NCI-H2227 treated with DMSO at 0.1 percent for 48 hours (cell line): ENCODE data around the gene PRR29.
"Not testable (repeated sequence)": the region's sequence is repeated elsewhere in the genome, so short reads cannot be mapped to it uniquely, and the experiment has no call there.

Experiments
- DNase-seq: peaks from one replicate; lab custom pipeline; 2025; lab: John Stamatoyannopoulos, UW

PRR29 gene

DNA sequence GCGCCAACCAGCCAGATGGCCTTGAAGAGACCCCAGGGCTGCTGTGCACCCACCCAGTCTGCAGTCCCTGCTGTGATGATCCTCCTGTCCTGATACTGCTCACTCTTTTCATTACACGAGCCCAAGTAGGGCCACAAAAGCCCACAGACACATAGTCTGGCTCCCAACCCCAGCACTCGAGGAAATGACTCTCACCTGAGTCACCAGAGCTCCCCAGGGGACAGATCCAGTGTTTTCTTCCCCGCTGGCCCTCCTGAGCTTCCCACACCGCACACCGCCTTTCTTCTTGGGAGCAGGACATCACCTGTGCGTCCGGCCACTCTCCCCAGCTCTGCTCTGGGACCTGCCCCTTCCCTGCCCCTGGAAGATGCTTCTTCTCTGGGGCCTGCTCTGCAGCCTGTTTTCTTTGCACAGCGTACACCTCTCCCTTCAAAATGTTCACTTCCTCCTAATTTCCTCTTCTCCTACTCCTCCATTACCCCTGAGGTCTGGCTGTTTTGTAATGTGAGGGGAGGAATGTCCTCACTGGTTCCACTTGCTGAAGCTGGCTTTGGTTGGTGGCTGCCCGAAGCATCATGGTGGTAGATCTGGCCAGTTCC lies 23.5 kb upstream of the PRR29 start:
- DNase-seq: no peak

- DNase-seq: no peak
These were observed 22.5 kb upstream of the PRR29 start for GRCh38 chr17:63975541-63976092.

DNA sequence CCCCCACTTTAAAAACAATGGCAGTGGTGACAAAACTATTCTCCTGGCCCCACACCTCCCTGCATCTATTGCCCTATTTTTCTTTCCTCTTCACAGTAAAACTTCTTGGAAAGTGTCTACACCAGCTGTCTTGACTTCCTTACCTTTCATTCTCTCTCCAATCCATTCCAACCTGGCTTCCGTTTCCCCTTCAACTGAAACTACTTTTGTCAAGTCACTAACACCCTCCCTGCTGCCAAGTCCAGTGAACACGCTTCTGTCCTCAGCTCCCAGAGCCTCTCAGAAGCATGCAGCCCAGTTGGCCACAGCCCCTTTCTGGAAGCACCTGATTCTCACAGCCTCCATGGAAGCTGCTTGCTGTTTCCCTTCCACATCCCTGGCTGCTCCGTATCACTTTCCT lies 21.4 kb upstream of the PRR29 start:
- no peak for DNase-seq

DNA sequence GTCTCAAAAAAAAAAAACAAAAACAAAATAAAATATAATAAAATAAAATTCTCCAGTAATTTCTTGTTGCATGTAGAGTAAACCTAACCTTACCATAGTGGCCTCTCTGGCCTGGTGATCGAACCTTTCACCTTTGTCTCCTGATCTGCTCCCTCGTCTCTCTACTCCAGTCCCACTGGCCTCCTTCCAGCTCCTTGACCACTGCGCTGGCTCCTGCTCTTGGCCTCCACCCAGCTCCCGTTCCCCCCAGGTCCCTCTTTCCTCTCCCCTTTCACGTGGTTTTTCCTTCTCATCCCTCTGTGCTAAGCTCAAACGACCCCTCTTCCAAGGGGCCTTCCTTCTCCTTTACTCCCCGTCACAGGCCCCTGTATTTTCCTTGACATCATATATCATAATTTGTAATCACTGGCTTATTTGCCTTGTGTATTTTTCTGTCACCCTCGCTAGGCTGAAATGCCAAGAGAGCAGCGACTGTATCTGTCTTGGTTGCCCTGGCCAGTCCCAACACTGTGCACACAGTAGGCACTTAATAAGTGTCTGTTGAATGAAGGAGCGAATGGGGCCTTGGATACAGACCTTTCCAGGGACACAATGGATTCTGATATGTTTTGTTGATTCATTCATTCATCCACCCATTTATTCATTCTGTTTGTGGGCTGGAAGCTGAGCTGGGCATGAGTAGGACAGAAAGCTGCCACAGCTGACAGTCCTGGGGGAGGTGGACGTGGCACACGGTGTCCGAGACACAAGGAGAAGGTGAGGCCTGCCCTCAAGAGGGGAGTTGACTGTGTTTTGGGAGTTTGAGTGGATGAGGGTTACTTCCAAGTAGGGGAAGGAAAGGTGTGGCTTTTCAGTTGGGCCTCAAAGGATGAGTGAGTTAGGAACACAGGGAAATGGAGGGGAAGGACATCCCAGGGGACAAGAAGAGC lies 19.6 kb upstream of the PRR29 start:
- no peak for DNase-seq

DNA sequence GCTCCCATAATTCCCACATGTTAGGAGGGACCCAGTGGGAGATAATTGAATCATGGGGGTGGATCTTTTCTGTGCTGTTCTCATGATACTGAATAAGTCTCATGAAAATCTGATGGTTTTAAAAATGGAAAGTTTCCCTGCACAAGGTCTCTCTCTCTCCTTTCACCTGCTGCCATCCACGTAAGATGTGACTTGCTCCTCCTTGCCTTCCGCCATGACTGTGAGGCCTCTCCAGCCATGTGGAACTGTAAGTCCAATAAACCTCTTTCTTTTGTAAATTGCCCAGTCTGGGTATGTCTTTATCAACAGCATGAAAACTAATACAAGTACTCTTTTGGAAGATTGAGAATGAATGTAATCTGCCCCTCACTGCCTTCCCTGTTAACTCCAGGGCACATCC lies 15.5 kb upstream of the PRR29 start:
- not testable (repeated sequence) for DNase-seq

- no peak for DNase-seq
These were observed 14.8 kb upstream of the PRR29 start for GRCh38 chr17:63983320-63983719.

DNA sequence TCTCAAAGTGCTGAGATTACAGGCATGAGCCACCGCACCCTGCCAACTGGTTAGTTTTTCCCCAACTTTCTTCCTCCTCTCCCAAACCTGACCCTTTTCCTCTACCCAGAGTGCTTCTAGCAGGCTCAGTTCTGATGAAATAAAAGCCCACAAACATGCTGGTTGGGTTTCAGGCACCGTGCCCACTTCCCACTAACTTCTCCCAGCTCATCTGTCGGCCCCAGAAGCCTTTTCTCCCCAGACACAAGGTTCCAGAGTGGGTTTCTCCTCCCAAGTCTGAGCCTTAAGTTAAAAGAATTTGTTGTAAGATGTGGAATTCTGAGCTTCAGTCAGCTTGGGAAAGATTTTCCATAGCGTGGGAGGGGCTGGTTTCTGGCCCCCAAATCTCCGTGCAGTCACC lies 13.9 kb upstream of the PRR29 start:
- DNase-seq: no peak

- DNase-seq: no peak
These were observed 13.3 kb upstream of the PRR29 start for GRCh38 chr17:63984651-63985386.

DNA sequence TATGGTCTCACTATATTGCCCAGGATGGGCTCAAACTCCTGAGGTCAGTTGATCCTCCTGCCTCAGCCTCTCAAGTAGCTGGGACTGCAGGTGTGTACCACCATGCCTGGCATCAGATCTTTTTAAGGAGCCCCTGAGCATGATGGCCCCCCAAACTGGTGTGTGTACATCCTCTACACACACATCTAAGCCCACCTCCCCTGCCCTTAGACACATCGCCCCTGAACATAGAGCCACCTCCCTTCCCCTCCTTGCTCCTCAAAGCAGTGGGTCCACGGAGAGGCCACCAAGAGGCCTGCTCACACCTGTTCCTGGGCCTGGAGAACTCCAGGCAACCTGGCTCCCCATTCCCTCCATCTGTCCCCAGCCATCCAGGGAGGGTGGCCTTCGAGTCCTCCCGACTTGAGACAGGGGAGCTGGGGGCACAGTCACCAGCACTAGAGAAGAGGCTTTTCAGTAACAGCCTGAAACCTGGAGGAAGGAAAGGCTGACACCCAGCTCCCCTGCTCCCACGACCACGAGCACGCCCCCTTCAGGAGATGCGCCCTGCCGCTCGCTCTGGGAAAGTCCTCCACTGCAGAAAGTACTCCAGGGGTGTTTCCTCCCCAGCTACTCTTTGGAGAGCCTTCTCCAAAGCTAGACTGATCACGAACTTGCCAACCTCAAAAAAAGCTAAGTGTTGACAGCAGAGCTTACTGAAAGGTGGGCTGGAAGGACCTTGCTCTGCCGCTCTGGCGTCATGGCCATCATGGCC lies 12.6 kb upstream of the PRR29 start:
- DNase-seq: no peak

DNA sequence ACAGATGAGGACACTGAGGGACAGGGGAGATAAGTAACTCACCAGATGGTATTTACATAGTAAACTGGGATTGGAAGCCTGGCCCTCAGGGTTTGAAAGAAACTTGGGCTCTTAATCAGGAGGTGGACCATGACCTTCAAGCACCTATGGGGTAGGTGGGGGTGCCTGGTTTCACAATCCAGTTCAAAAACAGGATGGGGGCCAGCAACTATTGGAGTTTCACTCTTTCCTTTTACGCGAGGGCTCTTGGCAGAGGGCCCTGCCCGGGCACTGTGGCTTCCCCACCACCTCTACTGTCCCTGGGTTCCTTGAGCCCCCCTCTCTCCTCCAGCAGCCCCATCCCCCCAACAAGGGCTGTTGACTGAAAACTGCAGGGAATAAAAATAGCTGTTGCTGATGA lies 11.3 kb upstream of the PRR29 start:
- no peak for DNase-seq

GRCh38 chr17:63987221-63988126 lies 10.7 kb upstream of the PRR29 start:
- no peak for DNase-seq

- no peak for DNase-seq
These were observed 10.0 kb upstream of the PRR29 start for GRCh38 chr17:63988127-63988478.

GRCh38 chr17:63988741-63989621 lies 9.2 kb upstream of the PRR29 start:
- no peak for DNase-seq

DNA sequence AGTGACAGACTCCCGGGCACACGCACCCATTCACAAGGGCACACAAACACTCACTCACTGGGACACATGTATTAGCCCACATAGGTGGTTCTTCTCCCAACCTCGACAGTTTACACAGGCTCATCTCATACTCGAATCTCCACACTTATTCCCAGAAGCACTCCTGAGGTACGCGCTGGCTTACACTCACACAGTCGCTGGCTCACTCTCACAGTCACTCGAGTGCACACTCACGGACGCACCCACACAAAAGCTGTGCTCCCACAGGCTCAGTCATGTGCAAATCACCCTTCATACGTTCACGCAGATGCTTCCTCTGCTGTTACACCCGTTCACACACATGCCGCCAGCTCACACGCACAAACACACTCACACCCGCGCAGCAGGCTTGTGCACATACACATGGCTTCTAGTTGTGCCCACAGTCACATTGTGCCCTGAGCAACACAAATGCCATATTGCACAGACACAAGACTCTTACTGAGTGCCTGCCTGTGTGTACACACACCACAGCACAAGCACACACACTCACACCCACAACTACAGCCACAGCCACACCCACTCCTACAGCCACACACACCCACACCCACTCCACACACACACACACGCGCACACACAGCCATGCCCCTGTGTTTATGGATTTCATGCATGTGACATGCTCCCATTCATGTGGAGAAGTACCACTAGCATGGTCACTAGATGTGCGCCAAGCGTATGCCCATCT lies 8.4 kb upstream of the PRR29 start:
- no peak for DNase-seq

DNA sequence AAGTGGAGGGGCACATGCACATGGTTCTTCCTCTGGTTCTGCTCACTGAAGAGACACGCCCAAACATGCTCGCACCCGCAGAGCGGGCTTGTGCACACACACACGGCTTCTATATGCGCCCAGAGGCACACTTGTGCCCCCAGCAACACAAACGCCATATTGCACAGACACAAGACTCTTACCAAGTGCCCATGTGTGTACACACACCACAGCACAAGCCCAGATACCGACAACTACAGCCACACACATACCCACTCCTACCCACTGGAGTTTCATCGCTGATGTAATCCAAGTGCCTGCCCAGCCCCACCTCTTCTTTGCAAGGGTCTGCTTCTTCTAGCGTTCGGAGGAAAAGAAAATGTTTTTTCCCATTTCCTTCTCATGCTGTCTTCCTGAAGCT lies 6.5 kb upstream of the PRR29 start:
- DNase-seq: no peak

DNA sequence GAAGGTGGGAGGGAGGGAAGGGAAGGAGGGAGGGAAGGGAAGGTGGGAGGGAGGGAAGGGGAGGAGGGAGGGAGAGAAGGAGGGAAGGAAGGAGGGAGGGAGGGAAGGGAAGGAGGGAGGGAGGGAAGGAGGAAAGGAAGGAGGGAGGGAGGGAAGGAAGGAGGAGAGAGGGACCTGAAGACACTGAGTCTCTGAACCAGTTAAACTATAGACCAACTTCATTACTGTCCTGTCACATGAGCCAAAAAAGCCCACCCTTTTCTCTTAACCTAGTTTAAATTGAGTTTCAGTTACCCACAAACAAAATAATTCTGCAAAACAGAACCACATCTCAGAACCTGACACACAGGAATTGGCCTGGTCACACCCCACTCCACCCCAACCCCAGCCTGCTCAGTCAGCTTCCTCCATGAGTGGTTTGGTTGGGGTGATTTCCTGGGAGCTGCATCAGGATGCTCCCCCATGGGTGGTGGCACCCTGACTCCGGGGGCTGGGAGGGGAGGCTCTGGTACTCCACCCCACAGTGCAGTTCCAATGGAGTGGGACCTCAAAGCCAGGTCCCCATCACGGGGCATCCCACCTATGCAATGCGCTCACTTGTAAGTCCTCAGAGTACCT lies 4.7 kb upstream of the PRR29 start:
- no peak for DNase-seq

DNA sequence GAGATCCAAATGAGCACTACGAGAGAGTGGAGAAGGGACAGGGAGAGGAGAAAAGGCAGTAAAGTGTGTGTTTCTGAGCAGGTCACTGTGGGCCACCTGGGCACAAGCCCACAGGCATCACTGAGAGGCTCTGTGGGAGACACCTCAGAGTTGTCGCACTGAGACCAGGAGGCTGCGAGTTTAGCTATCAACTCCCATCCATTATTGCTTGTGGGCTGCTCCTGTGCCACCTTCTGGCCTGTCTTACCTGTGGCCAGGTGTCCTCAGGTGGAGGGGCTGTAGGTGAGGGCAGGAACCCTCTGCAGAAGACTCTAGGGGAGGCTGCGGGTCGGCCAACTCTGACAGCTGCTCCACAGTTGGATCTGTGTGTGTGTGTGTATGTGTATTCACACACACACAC lies 2.5 kb upstream of the PRR29 start:
- no peak for DNase-seq

DNA sequence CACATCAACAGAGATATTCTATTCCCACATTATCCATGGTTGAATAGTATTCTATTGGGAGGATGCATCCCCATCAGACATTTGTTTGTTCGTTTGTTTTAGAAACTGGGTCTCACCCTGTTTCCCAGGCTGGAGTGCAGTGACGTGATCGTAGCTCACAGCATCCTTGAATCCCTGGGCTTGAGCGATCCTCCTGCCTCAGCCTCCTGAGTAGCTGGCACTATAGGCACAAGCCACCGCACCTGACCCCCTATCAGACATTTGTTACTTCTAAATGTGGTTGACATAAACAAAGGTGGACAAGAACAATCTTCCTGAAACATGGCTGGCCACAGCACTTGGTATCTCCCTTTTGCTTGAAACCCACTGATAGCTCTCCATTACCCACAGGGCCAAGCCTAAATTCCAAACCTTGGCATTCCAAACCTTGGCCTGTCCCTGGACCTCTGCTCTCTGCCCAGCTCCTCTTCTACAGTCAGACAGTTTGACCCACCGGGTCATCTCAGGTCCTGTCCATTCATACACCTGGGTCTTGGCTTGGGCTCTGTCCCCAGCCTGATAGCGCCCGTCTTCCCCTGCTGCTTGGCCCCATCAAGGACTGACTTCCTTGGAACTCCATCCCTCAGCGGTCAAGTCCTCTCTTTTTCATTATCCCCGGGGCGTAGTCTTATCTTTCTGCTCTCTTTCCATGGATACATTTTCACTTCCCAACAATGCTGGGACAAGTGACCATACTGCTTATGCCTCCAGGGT lies 1.5 kb upstream of the PRR29 start:
- no peak for DNase-seq
